ENCODE measurements around the gene FUBP3.

DNA sequence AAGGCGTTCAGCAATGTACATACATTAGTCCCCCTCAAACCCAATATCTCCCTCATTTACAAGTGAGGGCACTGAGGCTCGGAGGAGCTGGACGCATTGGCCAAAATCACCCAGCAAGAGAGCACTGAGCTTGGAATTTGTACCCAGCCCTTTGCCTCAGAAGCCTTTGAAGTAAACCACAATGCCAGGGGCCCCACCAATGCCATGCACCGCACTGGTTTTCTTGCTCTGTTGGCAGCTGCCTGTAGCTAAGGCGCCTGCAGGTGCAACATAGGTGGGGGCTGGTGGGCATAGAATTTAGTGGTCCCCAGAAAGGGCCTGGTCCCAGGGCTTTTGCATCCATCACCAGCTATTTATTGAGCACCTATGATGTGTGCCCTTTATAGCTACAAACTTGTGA, 37.3 kb upstream of the FUBP3 start:
- no peak for TF ChIP-seq POLR2A (IDR thresholded peaks at IDR 0.05)
- TF ChIP-seq, protein P1, sequence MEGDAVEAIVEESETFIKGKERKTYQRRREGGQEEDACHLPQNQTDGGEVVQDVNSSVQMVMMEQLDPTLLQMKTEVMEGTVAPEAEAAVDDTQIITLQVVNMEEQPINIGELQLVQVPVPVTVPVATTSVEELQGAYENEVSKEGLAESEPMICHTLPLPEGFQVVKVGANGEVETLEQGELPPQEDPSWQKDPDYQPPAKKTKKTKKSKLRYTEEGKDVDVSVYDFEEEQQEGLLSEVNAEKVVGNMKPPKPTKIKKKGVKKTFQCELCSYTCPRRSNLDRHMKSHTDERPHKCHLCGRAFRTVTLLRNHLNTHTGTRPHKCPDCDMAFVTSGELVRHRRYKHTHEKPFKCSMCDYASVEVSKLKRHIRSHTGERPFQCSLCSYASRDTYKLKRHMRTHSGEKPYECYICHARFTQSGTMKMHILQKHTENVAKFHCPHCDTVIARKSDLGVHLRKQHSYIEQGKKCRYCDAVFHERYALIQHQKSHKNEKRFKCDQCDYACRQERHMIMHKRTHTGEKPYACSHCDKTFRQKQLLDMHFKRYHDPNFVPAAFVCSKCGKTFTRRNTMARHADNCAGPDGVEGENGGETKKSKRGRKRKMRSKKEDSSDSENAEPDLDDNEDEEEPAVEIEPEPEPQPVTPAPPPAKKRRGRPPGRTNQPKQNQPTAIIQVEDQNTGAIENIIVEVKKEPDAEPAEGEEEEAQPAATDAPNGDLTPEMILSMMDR (IDR thresholded peaks at IDR 0.05) = no peak
- no peak for TF ChIP-seq EP300 (IDR thresholded peaks at IDR 0.05; ENCODE audit: low read depth)
